GOT3 (cell line): ENCODE measurements around the gene LCMT1.
"Not testable (repeated sequence)": the region's sequence is repeated elsewhere in the genome, so short reads cannot be mapped to it uniquely, and the experiment has no call there.

Experiments
- DNase-seq: peaks from one replicate; lab custom pipeline; 2025; ENCODE audit warnings: mixed read lengths; lab: John Stamatoyannopoulos, UW

LCMT1 gene

DNA sequence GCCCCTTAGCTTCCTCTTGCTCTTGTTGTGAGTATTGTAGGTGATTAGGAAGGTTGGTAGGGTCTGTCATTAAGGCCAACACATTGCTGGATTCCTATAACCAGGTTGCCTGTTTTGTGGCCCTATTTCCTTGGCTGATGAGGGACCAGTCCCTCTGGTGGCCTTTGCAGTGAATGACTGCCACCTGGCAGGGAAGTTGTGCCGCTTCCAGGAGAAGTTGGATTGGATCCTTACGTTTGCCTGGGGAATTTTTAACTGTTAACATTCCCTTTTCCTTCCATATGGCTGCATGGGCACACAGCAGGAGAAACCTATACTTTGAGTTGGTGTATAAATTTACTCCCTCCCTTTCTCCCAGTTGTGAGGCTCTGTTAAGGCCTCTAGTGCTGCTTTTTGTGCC is 32.4 kb downstream of the LCMT1 start:
- DNase-seq = no peak

- no peak for DNase-seq
Observed at GRCh38 chr16:25148568-25149215, 37.1 kb downstream of the LCMT1 start.

DNA sequence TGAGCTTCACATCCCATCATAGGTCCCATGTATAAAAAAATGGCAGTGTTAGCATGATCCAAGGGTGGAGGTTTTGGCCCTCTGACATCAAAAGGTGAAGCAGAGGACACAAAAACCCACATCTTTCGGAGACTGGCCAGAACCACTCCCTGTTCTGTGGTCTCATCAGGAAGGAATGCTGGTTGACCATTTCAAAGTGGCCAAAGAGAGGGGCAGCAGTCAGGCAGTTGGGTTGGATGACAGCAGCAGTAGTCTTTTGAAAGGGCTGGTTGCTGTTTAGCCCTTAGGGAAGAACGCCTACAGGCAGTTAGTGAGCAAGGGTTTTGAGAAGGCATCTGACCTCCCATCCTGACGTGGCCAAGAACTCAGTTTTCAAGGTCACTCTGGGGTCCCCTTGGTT is 40.5 kb downstream of the LCMT1 start:
- DNase-seq = no peak

DNA sequence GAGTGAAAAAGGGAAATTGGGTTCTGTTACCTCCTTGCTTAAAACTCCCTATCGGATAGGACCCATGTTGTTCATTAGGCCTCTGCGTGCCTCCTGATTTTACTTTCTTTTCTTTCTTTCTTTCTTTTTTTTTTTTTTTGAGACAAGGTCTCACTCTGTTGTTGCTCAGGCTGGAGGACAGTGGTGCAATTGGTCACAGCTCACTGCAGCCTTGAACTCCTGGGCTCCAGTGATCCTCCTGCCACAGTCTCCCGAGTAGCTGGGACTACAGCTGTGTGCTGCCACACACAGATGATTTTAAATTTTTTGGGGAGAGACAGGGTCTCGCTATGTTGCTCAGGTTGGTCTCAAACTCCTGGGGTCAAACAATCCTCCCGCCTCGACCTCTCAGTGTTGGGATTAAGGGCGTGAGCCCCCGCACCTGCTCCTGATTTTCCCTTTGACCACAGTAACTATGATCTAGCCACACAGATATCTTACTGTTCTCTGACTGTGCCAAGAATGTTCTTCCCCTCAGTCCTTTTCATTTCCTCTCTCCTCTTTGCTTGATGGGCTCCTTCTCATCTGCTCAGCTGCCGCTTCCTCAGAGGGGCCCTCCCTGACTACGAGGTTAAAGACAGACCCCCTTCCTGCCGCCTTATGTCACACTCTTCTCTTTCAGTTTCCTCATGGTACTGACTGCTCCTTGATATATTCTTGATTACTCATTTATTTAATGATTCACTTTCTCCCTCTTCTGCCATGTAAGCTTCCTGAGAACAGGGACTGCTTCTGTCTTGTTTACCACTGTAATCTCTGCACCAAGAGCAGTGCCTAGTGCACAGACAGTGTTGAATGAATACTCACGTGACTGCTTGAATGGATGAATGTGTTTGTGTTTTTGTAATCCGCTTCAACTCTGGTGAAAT is 44.3 kb downstream of the LCMT1 start:
- DNase-seq = no peak

- no peak for DNase-seq
Observed at GRCh38 chr16:25157271-25157875, 45.8 kb downstream of the LCMT1 start.

DNA sequence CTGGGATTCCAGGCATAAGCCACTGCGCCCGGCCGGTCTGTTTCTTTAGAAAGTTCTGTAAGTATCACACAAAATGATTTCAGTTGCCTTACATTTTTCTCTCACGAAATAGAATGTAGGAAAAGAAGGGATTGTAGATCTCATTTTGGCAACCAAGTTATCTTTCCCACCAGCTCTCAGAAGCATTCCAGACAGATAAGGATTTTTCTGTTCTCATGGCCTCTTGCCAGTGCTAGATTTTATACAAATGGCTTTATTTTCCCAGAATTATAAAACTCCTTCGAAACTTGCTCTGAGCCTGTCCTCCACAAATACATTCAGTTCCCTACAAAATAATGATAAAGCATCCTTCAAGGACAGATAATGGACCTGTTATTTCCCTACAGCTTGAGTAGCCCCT is 46.9 kb downstream of the LCMT1 start:
- DNase-seq = no peak

DNA sequence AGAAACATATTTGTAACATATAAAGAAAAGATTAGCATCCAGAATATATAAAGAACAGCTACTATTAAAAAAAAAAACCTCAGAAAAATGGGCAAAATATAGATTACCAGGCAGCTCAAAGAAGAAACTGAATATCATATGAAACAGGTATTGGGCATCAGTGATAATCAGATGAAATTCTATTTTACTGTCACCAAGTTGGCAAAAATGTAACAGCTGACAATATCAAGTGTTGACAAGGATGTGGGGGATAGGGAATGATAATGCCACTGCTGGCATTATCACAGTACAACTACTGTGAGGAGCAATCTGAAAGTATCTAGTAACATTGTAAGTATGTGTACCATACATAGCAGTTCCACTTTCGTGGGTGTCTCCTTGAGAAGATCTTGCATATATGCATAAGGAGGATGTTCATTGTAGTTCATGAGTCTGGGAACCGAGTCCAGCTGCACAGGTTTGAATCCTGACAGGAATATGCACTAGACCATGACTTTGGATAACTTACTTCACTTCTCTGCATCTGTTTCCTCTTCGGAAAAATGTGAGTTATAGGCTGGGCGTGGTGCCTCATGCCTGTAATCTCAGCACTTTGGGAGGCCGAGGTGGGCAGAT is 50.3 kb downstream of the LCMT1 start:
- no peak for DNase-seq

DNA sequence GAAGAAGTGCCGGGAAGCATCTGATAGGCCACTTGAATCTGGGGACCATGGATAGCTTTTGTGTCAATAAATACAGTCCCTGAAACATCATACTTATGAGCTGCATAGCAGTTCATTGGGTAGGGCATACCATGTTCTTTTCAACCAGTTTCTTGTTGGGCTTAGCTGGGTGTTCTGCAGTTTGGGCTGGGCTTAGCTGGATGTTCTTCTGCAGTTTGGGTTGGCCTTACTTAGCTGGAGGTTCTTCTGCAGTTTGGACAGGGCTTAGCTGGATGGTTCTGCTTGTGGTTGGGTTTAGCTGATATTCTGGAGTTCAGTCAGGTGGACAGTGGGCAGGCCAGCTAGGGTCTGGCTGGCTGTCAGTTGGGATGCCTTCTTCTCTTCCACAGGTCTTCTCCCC is 52.1 kb downstream of the LCMT1 start:
- no peak for DNase-seq

GRCh38 chr16:25165284-25165683 is 53.7 kb downstream of the LCMT1 start:
- no peak for DNase-seq

GRCh38 chr16:25167920-25168319 is 56.4 kb downstream of the LCMT1 start:
- not testable (repeated sequence) for DNase-seq

GRCh38 chr16:25171390-25171789 is 59.8 kb downstream of the LCMT1 start:
- no peak for DNase-seq

GRCh38 chr16:25172831-25173230 is 61.3 kb downstream of the LCMT1 start:
- DNase-seq = no peak

- DNase-seq = no peak
Observed at GRCh38 chr16:25174285-25174684, 62.7 kb downstream of the LCMT1 start.

- no peak for DNase-seq
Observed at GRCh38 chr16:25176136-25176535, 64.6 kb downstream of the LCMT1 start.

DNA sequence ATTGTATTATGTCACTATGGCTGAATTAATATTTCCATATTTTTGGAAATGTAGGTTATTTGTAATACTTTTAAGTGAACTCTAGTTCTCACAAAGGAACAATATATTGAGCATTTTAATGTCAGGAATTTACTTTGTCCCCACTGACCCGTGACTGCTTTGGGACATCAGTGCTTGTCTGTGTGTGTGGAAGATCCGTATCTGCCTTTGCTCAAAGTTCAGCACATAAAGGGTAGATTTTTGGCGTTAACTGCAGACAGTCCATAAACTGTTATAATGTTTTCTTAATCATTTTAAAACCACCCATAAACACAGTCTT is 65.9 kb downstream of the LCMT1 start:
- DNase-seq = no peak

- no peak for DNase-seq
Observed at GRCh38 chr16:25177831-25178688, 66.5 kb downstream of the LCMT1 start.

GRCh38 chr16:25181236-25181635 is 69.7 kb downstream of the LCMT1 start:
- DNase-seq = not testable (repeated sequence)

- no peak for DNase-seq
Observed at GRCh38 chr16:25184771-25185170, 73.2 kb downstream of the LCMT1 start.

DNA sequence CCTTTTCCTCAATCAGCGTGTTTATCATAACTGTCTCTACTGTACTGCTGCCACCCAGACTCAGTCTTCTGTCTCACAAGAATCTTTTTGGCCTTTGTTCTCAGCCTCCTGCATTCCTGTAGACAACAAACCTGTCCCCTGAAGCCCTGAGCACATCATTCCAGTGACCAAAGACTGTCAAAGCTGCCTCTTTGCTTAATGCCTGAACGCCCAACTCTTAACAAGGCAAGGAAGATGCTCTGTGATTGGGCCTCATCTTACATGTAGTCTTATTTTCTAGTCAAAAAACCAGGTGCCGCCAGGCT is 75.9 kb downstream of the LCMT1 start:
- DNase-seq = no peak

- DNase-seq = no peak
Observed at GRCh38 chr16:25189305-25189704, 77.8 kb downstream of the LCMT1 start.

- no peak for DNase-seq
Observed at GRCh38 chr16:25192096-25192495, 80.6 kb downstream of the LCMT1 start.

DNA sequence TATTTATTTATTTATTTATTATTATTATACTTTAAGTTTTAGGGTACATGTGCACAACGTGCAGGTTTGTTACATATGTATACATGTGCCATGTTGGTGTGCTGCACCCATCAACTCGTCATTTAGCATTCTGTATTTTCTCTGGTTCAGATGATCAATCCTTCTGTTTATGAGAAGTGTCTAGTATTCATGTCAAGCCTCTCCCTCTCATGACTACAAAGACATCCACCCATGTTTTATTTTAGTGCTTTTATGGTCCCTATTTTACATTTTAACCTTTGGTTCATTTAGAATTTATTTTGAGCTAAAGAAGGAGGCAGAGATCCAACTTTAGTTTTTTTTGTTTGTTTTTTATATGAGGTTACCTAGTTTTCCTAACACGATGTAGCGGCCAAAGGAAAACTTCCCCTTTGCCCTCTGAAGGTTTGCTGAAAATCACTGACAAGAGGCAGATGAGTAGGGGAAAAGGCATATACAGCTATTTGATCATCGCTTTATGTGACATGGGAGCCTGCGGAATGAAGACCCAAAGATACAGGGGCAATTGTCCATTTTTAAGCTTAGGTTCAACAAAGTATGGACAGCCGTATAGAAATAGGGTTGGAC is 82.8 kb downstream of the LCMT1 start:
- no peak for DNase-seq
